ENCODE results near the gene ISL2.

The ISL2 gene

DNA sequence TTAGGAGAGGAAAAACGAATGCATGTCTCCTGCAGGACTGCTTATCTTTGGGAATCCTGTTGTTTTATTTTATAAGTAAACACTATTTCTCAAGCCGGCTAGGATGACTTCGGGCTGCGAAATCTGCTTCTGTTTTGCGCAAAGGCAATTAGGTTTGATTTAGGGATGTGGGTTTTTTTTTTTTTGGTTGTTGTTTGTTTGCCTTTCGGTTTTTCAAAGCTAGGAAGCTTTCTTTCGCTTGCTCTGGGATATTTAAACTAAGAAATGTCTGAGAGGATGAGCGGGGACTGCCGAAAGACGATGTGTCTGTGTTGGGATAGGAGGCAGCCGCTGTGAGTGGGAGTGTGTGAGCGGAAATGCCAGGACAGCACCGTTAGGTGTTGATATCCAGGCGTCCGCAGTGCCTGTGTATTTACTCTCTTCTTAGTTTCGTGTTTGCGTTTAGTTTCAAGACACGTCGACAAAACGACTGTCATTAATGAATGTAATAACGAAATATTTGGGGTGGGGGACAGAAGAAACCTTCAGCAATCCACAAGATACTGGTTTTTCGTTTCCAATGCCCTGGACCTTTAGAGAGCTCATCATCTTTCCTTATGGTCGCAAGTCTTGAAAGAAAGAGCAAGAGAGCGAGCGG is 604 bp downstream of the ISL2 start:
- H3K27ac ChIP-seq (ENCODE audit: low read length) = no peak overlapping the region
- peaks cover 53% of the 10 kb centered on the region for H3K27me3 ChIP-seq (ENCODE audit: control insufficient read depth, insufficient read depth, low read length)
- H3K4me1 ChIP-seq (ENCODE audit: control insufficient read depth, insufficient read depth, low read length) = peaks cover 19% of the 10 kb centered on the region
- H3K4me3 ChIP-seq (ENCODE audit: low read length) = no peak overlapping the region; the same call in 1 of the 2 replicates
- no peak for DNase-seq (ENCODE audit: low read depth, low spot score)
- H3K9me3 ChIP-seq (ENCODE audit: control insufficient read depth, insufficient read depth, low read length) = no peaks in the 10 kb centered on the region
- no CpG with 5 or more reads among the region's 25 CpGs for WGBS (ENCODE audit: insufficient coverage, insufficient read length)
- H3K36me3 ChIP-seq (ENCODE audit: control insufficient read depth, insufficient read depth, low read length) = no peaks in the 10 kb centered on the region

DNA sequence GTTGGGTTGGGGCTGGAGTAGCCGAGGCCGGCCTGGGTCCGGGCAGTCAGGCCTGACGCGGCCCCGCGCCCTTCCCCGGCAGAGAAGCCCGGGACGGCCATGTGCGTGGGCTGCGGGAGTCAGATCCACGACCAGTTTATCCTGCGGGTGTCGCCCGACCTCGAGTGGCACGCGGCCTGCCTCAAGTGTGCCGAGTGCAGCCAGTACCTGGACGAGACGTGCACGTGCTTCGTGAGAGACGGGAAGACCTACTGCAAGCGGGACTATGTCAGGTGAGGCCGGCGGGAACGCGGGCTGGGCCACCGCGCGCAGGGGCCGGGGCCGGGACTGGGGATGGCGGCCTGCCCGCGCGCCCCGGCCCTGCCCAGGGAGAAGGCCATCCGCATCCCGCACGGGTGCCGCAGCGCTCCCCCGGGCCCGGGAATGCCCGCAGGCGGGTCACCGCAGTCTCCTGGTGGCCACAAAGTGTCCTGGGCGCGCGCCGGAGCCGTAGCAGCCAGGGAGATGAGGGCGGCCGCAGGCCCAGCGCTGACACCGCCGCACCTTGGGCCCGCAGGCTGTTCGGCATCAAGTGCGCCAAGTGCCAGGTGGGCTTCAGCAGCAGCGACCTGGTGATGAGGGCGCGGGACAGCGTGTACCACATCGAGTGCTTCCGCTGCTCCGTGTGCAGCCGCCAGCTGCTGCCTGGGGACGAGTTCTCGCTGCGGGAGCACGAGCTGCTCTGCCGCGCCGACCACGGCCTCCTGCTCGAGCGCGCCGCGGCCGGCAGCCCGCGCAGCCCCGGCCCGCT is 1.3 kb downstream of the ISL2 start:
- DNase-seq (ENCODE audit: low read depth, low spot score) = no peak
- Histone ChIP-seq H3K27me3 (ENCODE audit: control insufficient read depth, insufficient read depth, low read length) (peaks cover 59% of the 10 kb centered on the region), H3K9me3 (ENCODE audit: control insufficient read depth, insufficient read depth, low read length) (no peaks in the 10 kb centered on the region), H3K4me3 (ENCODE audit: low read length) (peak overlapping the region; percentile 11; the same call in 1 of the 2 replicates), H3K27ac (ENCODE audit: low read length) (no peak overlapping the region), H3K4me1 (ENCODE audit: control insufficient read depth, insufficient read depth, low read length) (peaks cover 20% of the 10 kb centered on the region), H3K36me3 (ENCODE audit: control insufficient read depth, insufficient read depth, low read length) (no peaks in the 10 kb centered on the region)
- WGBS (ENCODE audit: insufficient coverage, insufficient read length) = no CpG with 5 or more reads among the region's 89 CpGs

DNA sequence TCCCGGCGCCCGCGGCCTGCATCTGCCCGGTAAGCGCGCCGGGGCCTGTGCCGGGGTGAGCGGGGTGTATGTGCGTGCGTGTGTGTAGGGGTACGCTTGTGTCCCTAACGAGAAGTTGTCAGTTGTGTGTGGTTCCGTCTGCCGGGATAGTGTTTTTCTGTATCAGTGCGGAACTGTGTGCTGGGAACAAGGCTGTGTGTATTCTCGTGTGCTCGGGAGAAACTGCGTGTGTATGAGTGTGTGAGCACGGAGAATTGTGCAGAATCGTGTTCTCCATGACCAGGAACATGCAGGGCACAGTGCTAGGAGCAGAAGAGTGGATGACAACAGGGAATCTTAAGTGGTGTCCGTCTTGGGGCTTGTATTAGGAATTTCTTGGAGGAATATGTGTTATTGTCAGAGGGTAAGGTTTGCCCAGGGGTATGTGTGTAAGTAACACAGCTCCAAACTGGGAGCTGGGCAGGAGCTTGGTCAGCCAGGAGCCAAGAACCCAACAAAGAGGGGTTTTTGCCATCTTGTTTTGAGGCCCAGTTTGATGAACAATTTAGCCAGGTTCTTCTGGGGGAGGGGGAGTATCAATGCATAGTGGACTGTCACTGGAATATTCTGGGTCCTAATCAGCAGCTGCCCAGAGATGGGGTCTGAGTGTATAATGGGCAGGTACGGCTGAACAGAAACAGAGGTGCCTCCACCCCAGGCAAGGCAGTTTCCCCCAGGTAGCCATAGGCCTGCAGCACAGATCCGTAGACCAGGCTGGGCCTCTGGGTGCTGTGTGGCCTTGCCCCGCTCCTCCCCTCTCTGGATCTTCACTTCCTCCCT is 2.1 kb downstream of the ISL2 start:
- H3K27me3 ChIP-seq (ENCODE audit: control insufficient read depth, insufficient read depth, low read length) = peaks cover 67% of the 10 kb centered on the region
- H3K27ac ChIP-seq (ENCODE audit: low read length) = no peak overlapping the region
- no peak for DNase-seq (ENCODE audit: low read depth, low spot score)
- H3K4me1 ChIP-seq (ENCODE audit: control insufficient read depth, insufficient read depth, low read length) = peaks cover 20% of the 10 kb centered on the region
- no CpG with 5 or more reads among the region's 26 CpGs for WGBS (ENCODE audit: insufficient coverage, insufficient read length)
- no peak overlapping the region for H3K4me3 ChIP-seq (ENCODE audit: low read length)
- H3K9me3 ChIP-seq (ENCODE audit: control insufficient read depth, insufficient read depth, low read length) = no peaks in the 10 kb centered on the region
- no peaks in the 10 kb centered on the region for H3K36me3 ChIP-seq (ENCODE audit: control insufficient read depth, insufficient read depth, low read length)

DNA sequence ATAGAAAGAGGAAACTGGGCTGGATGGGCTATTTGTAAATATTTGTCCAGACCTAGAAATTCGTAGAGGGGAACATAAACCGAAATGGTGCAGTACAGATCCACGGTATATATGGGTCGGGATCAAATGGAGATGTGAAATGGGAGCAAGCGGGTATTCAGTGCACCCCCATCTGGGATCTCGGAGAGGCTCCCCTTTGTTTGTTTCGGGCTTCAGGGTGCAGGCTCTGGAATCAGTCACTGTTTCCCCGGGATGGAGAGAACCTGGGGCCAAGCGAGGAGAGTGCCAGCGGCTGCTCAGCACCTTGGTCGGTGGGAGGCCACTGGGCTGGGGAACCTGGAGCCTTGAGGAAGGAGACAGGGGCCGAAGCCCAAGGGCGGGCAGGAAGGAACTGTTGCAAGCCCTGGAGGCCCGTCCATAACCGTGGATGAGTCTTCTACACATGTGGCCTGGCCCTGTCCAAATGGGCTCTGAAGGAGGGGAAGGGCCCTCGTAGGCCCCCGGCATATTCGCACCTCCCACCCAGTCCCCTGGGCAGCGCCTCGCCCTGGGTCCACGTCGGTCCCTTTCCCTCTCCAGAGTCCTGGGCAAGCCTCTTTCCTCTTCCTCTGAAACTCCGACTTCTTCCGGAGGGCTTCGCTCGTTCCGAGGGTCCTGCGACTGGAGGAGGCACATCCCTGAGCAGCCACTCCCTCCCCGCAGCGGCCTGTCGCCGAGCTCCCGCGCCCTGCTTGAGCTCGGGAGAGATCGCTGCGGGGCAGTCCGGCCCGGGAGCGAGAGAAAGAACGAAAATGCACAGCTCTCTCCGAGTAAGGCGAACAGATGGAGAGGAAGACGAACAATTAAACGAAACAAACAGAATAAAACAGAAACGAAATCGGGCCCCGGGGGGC is 3.0 kb downstream of the ISL2 start:
- peak overlapping the region; percentile 1; the same call in 1 of the 2 replicates for H3K4me3 ChIP-seq (ENCODE audit: low read length)
- peaks cover 73% of the 10 kb centered on the region for H3K27me3 ChIP-seq (ENCODE audit: control insufficient read depth, insufficient read depth, low read length)
- no peaks in the 10 kb centered on the region for H3K36me3 ChIP-seq (ENCODE audit: control insufficient read depth, insufficient read depth, low read length)
- no peak overlapping the region for H3K27ac ChIP-seq (ENCODE audit: low read length)
- no peak for DNase-seq (ENCODE audit: low read depth, low spot score)
- H3K4me1 ChIP-seq (ENCODE audit: control insufficient read depth, insufficient read depth, low read length) = peaks cover 19% of the 10 kb centered on the region
- WGBS (ENCODE audit: insufficient coverage, insufficient read length) = no CpG with 5 or more reads among the region's 48 CpGs
- no peaks in the 10 kb centered on the region for H3K9me3 ChIP-seq (ENCODE audit: control insufficient read depth, insufficient read depth, low read length)

DNA sequence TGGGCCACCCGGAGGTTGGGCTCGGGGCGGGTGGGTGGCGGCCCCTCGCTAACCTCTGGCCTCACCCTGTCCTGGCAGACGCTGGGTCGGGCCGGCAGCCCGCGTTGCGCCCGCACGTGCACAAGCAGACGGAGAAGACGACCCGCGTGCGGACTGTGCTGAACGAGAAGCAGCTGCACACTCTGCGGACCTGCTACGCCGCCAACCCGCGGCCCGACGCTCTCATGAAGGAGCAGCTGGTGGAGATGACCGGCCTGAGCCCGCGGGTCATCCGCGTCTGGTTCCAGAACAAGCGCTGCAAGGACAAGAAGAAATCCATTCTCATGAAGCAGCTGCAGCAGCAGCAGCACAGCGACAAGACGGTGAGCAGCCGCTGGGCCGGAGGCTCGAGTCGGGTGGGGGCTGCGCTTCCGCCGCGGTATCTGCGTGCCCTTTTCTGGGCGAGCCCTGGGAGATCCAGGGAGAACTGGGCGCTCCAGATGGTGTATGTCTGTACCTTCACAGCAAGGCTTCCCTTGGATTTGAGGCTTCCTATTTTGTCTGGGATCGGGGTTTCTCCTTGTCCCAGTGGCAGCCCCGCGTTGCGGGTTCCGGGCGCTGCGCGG is 3.7 kb downstream of the ISL2 start:
- no peaks in the 10 kb centered on the region for H3K9me3 ChIP-seq (ENCODE audit: control insufficient read depth, insufficient read depth, low read length)
- H3K27ac ChIP-seq (ENCODE audit: low read length) = no peak overlapping the region
- DNase-seq (ENCODE audit: low read depth, low spot score) = no peak
- no CpG with 5 or more reads among the region's 53 CpGs for WGBS (ENCODE audit: insufficient coverage, insufficient read length)
- H3K27me3 ChIP-seq (ENCODE audit: control insufficient read depth, insufficient read depth, low read length) = peaks cover 77% of the 10 kb centered on the region
- peaks cover 19% of the 10 kb centered on the region for H3K4me1 ChIP-seq (ENCODE audit: control insufficient read depth, insufficient read depth, low read length)
- H3K4me3 ChIP-seq (ENCODE audit: low read length) = peak overlapping the region; percentile 3; the same call in 1 of the 2 replicates
- H3K36me3 ChIP-seq (ENCODE audit: control insufficient read depth, insufficient read depth, low read length) = no peaks in the 10 kb centered on the region

DNA sequence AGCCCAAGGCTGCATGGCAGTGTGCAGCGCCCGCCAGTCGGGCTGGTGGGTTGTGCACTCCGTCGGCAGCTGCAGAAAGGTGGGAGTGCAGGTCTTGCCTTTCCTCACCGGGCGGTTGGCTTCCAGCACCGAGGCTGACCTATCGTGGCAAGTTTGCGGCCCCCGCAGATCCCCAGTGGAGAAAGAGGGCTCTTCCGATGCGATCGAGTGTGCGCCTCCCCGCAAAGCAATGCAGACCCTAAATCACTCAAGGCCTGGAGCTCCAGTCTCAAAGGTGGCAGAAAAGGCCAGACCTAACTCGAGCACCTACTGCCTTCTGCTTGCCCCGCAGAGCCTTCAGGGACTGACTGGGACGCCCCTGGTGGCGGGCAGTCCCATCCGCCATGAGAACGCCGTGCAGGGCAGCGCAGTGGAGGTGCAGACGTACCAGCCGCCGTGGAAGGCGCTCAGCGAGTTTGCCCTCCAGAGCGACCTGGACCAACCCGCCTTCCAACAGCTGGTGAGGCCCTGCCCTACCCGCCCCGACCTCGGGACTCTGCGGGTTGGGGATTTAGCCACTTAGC is 4.3 kb downstream of the ISL2 start:
- no CpG with 5 or more reads among the region's 35 CpGs for WGBS (ENCODE audit: insufficient coverage, insufficient read length)
- no peak for DNase-seq (ENCODE audit: low read depth, low spot score)
- H3K9me3 ChIP-seq (ENCODE audit: control insufficient read depth, insufficient read depth, low read length) = no peaks in the 10 kb centered on the region
- H3K36me3 ChIP-seq (ENCODE audit: control insufficient read depth, insufficient read depth, low read length) = no peaks in the 10 kb centered on the region
- H3K27ac ChIP-seq (ENCODE audit: low read length) = no peak overlapping the region
- H3K4me1 ChIP-seq (ENCODE audit: control insufficient read depth, insufficient read depth, low read length) = peaks cover 19% of the 10 kb centered on the region
- H3K4me3 ChIP-seq (ENCODE audit: low read length) = peak overlapping the region; percentile 21; the same call in 1 of the 2 replicates
- peaks cover 83% of the 10 kb centered on the region for H3K27me3 ChIP-seq (ENCODE audit: control insufficient read depth, insufficient read depth, low read length)

DNA sequence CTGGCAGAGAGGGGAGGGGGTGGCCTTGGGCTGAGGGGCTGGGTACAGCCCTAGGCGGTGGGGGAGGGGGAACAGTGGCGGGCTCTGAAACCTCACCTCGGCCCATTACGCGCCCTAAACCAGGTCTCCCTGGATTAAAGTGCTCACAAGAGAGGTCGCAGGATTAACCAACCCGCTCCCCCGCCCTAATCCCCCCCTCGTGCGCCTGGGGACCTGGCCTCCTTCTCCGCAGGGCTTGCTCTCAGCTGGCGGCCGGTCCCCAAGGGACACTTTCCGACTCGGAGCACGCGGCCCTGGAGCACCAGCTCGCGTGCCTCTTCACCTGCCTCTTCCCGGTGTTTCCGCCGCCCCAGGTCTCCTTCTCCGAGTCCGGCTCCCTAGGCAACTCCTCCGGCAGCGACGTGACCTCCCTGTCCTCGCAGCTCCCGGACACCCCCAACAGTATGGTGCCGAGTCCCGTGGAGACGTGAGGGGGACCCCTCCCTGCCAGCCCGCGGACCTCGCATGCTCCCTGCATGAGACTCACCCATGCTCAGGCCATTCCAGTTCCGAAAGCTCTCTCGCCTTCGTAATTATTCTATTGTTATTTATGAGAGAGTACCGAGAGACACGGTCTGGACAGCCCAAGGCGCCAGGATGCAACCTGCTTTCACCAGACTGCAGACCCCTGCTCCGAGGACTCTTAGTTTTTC is 4.9 kb downstream of the ISL2 start:
- Histone ChIP-seq H3K4me3 (ENCODE audit: low read length) (peak overlapping the region; percentile 27), H3K36me3 (ENCODE audit: control insufficient read depth, insufficient read depth, low read length) (no peaks in the 10 kb centered on the region), H3K4me1 (ENCODE audit: control insufficient read depth, insufficient read depth, low read length) (peaks cover 19% of the 10 kb centered on the region), H3K9me3 (ENCODE audit: control insufficient read depth, insufficient read depth, low read length) (no peaks in the 10 kb centered on the region), H3K27ac (ENCODE audit: low read length) (no peak overlapping the region), H3K27me3 (ENCODE audit: control insufficient read depth, insufficient read depth, low read length) (peaks cover 83% of the 10 kb centered on the region)
- no CpG with 5 or more reads among the region's 42 CpGs for WGBS (ENCODE audit: insufficient coverage, insufficient read length)
- no peak for DNase-seq (ENCODE audit: low read depth, low spot score)

DNA sequence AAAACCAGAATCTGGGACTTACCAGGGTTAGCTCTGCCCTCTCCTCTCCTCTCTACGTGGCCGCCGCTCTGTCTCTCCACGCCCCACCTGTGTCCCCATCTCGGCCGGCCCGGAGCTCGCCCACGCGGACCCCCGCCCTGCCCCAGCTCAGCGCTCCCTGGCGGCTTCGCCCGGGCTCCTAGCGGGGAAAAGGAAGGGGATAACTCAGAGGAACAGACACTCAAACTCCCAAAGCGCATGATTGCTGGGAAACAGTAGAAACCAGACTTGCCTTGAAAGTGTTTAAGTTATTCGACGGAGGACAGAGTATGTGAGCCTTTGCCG is 5.4 kb downstream of the ISL2 start:
- Histone ChIP-seq H3K9me3 (ENCODE audit: control insufficient read depth, insufficient read depth, low read length) (no peaks in the 10 kb centered on the region), H3K36me3 (ENCODE audit: control insufficient read depth, insufficient read depth, low read length) (no peaks in the 10 kb centered on the region), H3K27ac (ENCODE audit: low read length) (no peak overlapping the region), H3K4me3 (ENCODE audit: low read length) (no peak overlapping the region), H3K27me3 (ENCODE audit: control insufficient read depth, insufficient read depth, low read length) (peaks cover 81% of the 10 kb centered on the region), H3K4me1 (ENCODE audit: control insufficient read depth, insufficient read depth, low read length) (peaks cover 19% of the 10 kb centered on the region)
- DNase-seq (ENCODE audit: low read depth, low spot score) = no peak
- WGBS (ENCODE audit: insufficient coverage, insufficient read length) = no CpG with 5 or more reads among the region's 20 CpGs
